Left ventricle myocardium inferior (tissue), 1 donor: Measurements from ENCODE around the gene TRMT6. TPM values are rescaled to one million over a fixed set of nuclear protein-coding genes. Genes with fewer than 3 reads are reported as not detected.

Source experiments
- DNase-seq: peaks from one replicate; pipeline ENCODE4 v3.0.0-alpha.2; 2020
- H3K27ac ChIP-seq: fragments of 200-600 bp; replicated peaks from 2 replicates; pipeline ENCODE4 v1.8.0; 2021
- H3K27me3 ChIP-seq: fragments of 200-600 bp; 2 replicates; pipeline ENCODE4 v1.8.0; 2021; ENCODE audit warnings: low read depth
- H3K36me3 ChIP-seq: fragments of 200-600 bp; 2 replicates; pipeline ENCODE4 v1.8.0; 2021
- H3K4me1 ChIP-seq: fragments of 200-600 bp; 2 replicates; pipeline ENCODE4 v1.8.0; 2021
- H3K4me3 ChIP-seq: fragments of 200-600 bp; 2 replicates; pipeline ENCODE4 v1.8.0; 2021; ENCODE audit warnings: mild to moderate bottlenecking, moderate library complexity
- H3K9me3 ChIP-seq: fragments of 200-600 bp; replicated peaks from 2 replicates; pipeline ENCODE4 v1.8.0; 2021
- intact Hi-C: fragments of 100-400 bp; cut with micrococcal nuclease; formaldehyde crosslinking; loops from one replicate; pipeline ENCODE4 v1.11.0; 2022
- total RNA-seq: library from RNA; stranded (reverse); fragmentation: NEBNext Ultra II Directional; extraction: Animal tissue kit (Norgen Biotek cat#: 25700); gene quantifications from one replicate; pipeline ENCODE4 v1.2.1, GENCODE V29; 2021
- TF ChIP-seq, protein P1 (sequence below): fragments of 200-600 bp; IDR thresholded peaks from 2 replicates; pipeline ENCODE4 v1.8.0; 2021; ENCODE audit warnings: antibody characterized with exemption, mild to moderate bottlenecking, borderline replicate concordance
- donor health status: DM: no; HTN: yes; CAD: no; lungs with severe emphysema.

The TRMT6 gene
- total RNA-seq, 1 donor from 2014 or later: 7.2 TPM

DNA sequence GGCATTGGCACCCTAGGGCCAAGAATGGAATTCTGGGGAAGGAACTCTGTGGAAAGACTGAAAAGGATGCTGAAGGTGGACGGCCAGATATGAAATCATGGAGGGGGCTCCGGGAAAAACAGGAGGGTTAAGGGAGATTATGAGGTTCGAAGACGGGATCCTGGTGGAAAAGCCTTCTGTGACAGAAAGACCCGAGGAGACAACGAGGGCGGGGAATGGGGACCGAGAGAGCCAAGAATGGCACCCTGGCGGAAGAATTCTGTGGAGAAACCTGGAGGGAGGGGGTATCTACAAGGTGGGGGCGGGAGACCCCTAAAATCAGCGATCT is 426 bp downstream of the TRMT6 start:
- intact Hi-C loops: no loop called here
- H3K27me3 ChIP-seq: no peaks in the 10 kb centered on the region
- peaks cover 27% of the 10 kb centered on the region for H3K4me1 ChIP-seq
- peak overlapping the region; percentile 75 for H3K27ac ChIP-seq
- DNase-seq: no peak
- no peaks in the 10 kb centered on the region for H3K9me3 ChIP-seq
- TF ChIP-seq, protein P1, sequence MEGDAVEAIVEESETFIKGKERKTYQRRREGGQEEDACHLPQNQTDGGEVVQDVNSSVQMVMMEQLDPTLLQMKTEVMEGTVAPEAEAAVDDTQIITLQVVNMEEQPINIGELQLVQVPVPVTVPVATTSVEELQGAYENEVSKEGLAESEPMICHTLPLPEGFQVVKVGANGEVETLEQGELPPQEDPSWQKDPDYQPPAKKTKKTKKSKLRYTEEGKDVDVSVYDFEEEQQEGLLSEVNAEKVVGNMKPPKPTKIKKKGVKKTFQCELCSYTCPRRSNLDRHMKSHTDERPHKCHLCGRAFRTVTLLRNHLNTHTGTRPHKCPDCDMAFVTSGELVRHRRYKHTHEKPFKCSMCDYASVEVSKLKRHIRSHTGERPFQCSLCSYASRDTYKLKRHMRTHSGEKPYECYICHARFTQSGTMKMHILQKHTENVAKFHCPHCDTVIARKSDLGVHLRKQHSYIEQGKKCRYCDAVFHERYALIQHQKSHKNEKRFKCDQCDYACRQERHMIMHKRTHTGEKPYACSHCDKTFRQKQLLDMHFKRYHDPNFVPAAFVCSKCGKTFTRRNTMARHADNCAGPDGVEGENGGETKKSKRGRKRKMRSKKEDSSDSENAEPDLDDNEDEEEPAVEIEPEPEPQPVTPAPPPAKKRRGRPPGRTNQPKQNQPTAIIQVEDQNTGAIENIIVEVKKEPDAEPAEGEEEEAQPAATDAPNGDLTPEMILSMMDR: no peak
- H3K36me3 ChIP-seq: peaks cover 42% of the 10 kb centered on the region
- peak overlapping the region; percentile 90 for H3K4me3 ChIP-seq

DNA sequence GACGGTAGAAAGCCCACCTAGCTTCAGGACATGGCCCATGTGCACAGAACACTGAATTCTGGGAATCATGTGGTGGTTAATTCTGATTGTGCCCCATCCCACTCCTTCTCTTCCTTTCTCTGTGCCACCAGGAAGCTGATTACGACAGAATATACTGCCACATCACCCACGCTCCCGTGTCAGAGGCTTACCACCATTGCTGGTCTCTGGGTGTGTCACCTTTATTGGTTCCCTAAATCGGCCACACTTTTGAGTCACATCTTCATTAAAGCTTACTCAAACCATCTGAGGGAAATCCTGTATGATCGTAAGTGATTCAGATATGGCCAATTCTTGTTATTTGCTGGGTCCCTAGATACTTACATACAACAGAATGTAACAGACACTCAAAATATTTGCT is 3.1 kb downstream of the TRMT6 start:
- peaks cover 27% of the 10 kb centered on the region for H3K4me1 ChIP-seq
- peaks cover 46% of the 10 kb centered on the region for H3K36me3 ChIP-seq
- intact Hi-C loops: no loop called here
- H3K27me3 ChIP-seq: no peaks in the 10 kb centered on the region
- H3K27ac ChIP-seq: no peak overlapping the region
- TF ChIP-seq, protein P1: no peak
- H3K9me3 ChIP-seq: no peaks in the 10 kb centered on the region
- no peak overlapping the region for H3K4me3 ChIP-seq
- no peak for DNase-seq

DNA sequence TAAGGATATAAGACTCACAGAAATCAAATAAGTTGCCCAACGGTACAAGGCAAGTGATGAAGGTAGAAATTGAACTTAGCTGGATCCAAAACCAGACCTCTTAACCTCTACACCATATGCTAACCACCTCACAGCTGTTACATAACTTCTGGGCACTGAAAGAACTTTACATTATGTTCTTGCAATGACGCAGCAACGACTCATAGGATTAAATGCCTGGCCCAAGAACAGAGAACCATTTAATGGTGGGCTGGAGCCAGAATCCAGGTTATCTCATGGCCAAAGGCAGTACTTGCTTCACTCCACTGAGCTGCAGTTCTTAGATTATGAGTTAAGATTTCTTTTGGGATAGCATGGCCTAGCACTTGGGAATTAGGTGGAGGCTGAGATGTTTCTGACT is 4.4 kb downstream of the TRMT6 start:
- Histone ChIP-seq H3K4me1 (peaks cover 18% of the 10 kb centered on the region), H3K4me3 (no peak overlapping the region), H3K27me3 (no peaks in the 10 kb centered on the region), H3K27ac (no peak overlapping the region), H3K36me3 (peaks cover 60% of the 10 kb centered on the region), H3K9me3 (no peaks in the 10 kb centered on the region)
- no peak for DNase-seq
- intact Hi-C loops: no loop called here
- TF ChIP-seq, protein P1: no peak

DNA sequence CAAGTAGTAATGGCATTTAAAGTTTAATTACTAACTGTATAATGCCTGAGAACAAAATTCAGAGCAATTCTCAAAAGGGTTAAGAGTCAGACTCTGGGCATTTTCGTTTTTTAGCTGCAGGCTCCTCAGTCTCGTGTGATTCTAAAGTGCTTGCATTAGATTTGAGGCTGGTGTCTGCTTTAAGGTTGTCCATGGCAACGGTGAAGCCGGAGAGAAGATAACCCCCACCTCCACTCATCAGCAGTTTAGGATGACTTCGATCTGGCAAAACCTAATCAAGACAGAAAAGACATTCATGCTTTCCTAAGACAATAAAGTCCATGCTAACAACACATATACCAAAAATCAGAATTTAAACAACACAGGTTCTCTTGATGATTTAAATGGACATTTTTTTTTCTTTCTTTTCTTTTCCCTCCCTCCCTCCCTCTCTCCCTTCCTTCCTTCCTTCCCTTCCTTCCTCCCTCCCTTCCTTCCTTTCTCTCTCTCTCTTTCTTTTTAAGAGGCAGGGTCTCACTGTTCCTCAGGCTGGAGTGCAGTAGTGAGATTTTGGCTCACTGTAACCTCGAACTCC is 11.8 kb downstream of the TRMT6 start:
- TF ChIP-seq, protein P1: no peak
- no peaks in the 10 kb centered on the region for H3K9me3 ChIP-seq
- intact Hi-C loops: no loop called here
- no peak overlapping the region for H3K4me3 ChIP-seq
- H3K4me1 ChIP-seq: no peaks in the 10 kb centered on the region
- H3K36me3 ChIP-seq: peaks cover 62% of the 10 kb centered on the region
- no peaks in the 10 kb centered on the region for H3K27me3 ChIP-seq
- H3K27ac ChIP-seq: no peak overlapping the region
- no peak for DNase-seq

DNA sequence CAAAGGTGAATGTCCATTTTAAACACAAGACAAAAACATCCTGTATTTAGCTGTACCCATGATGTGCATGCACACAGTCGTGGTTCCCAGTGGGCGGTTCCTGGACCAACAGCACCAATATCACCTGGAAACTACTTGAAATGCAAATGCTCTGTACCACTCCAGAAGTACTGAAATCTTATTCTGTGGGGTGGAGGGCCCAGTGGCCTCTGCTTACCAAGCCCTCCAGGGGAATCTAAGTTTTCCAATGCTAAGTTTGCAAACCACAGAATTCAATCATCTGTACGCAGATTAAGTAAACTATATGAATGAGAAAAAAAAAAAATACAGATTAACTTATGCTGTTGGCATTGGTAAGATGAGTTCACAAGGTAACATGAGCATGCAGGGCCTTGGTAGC is 14.1 kb downstream of the TRMT6 start:
- intact Hi-C loops: no loop called here
- Histone ChIP-seq H3K9me3 (no peaks in the 10 kb centered on the region), H3K4me1 (no peaks in the 10 kb centered on the region), H3K27ac (no peak overlapping the region), H3K36me3 (peaks cover 39% of the 10 kb centered on the region), H3K4me3 (no peak overlapping the region), H3K27me3 (no peaks in the 10 kb centered on the region)
- no peak for DNase-seq
- TF ChIP-seq, protein P1: no peak
